GM19043 (cell line): ENCODE measurements around the gene RASGEF1B.

Source experiments
- ATAC-seq: cut with Tn5 transposase; IDR thresholded peaks from one replicate; pipeline ENCODE4 v1.9.1; 2021; ENCODE audit warnings: low read depth; ENCODE audit not compliant: unreplicated experiment

The RASGEF1B gene

GRCh38 chr4:81466841-81467671, 4.7 kb downstream of the RASGEF1B start:
- no peak for ATAC-seq

GRCh38 chr4:81465406-81466340, 6.0 kb downstream of the RASGEF1B start:
- no peak for ATAC-seq

GRCh38 chr4:81460834-81461233, 10.9 kb downstream of the RASGEF1B start:
- ATAC-seq: no peak

GRCh38 chr4:81460191-81460701, 11.5 kb downstream of the RASGEF1B start:
- ATAC-seq: no peak

- ATAC-seq: no peak
These were observed 12.5 kb downstream of the RASGEF1B start for GRCh38 chr4:81459228-81459627.

GRCh38 chr4:81457921-81458520, 13.7 kb downstream of the RASGEF1B start:
- ATAC-seq: no peak

GRCh38 chr4:81457345-81457744, 14.4 kb downstream of the RASGEF1B start:
- ATAC-seq: no peak

GRCh38 chr4:81455897-81456296, 15.8 kb downstream of the RASGEF1B start:
- no peak for ATAC-seq

- no peak for ATAC-seq
These were observed 16.8 kb downstream of the RASGEF1B start for GRCh38 chr4:81454948-81455347.

- no peak for ATAC-seq
These were observed 17.2 kb downstream of the RASGEF1B start for GRCh38 chr4:81454499-81454898.

- ATAC-seq: no peak
These were observed 18.7 kb downstream of the RASGEF1B start for GRCh38 chr4:81453024-81453423.

GRCh38 chr4:81452452-81453006, 19.2 kb downstream of the RASGEF1B start:
- no peak for ATAC-seq

- no peak for ATAC-seq
These were observed 22.7 kb downstream of the RASGEF1B start for GRCh38 chr4:81449015-81449414.

GRCh38 chr4:81447566-81448229, 24.0 kb downstream of the RASGEF1B start:
- ATAC-seq: no peak

GRCh38 chr4:81446634-81447033, 25.1 kb downstream of the RASGEF1B start:
- no peak for ATAC-seq

GRCh38 chr4:81445196-81445595, 26.5 kb downstream of the RASGEF1B start:
- ATAC-seq: no peak

GRCh38 chr4:81442484-81443085, 29.1 kb downstream of the RASGEF1B start:
- no peak for ATAC-seq

- no peak for ATAC-seq
These were observed 30.8 kb downstream of the RASGEF1B start for GRCh38 chr4:81440949-81441348.

- no peak for ATAC-seq
These were observed 34.6 kb downstream of the RASGEF1B start for GRCh38 chr4:81436941-81437574.
